Mesenchymal stem cell (in vitro differentiated cells and primary cell): ENCODE data around the gene PDPR.
"Not testable (repeated sequence)": the region's sequence is repeated elsewhere in the genome, so short reads cannot be mapped to it uniquely, and the experiment has no call there.

Source experiments
- DNase-seq: peaks from one replicate; pipeline ENCODE4 v3.0.0-alpha.2; 2013
- H2AFZ ChIP-seq: one replicate; pipeline ENCODE4 v1.6.1; 2013; ENCODE audit warnings: low read depth, mild to moderate bottlenecking, control low read depth, inconsistent platforms, low read length, moderate library complexity
- H2AK5ac ChIP-seq: 2 replicates; pipeline ENCODE4 v1.6.1; 2013; ENCODE audit warnings: low read length, moderate library complexity, mild to moderate bottlenecking, inconsistent platforms; ENCODE audit not compliant: severe bottlenecking
- H2BK120ac ChIP-seq: one replicate; pipeline ENCODE4 v1.6.1; 2013; ENCODE audit warnings: low read depth, mild to moderate bottlenecking, inconsistent platforms, low read length, moderate library complexity
- H2BK12ac ChIP-seq, 2 experiments: one replicate each; pipeline ENCODE4 v1.6.1; 2013; ENCODE audit warnings: inconsistent platforms in 2 of 2, low read length in 2 of 2, mild to moderate bottlenecking in 2 of 2, moderate library complexity in 2 of 2, control low read depth in 1 of 2
- H2BK15ac ChIP-seq: one replicate; pipeline ENCODE4 v1.6.1; 2013; ENCODE audit warnings: mild to moderate bottlenecking, low read depth, inconsistent platforms; ENCODE audit not compliant: poor library complexity, severe bottlenecking
- H2BK5ac ChIP-seq: 2 replicates; pipeline ENCODE4 v1.6.1; 2013; ENCODE audit warnings: low read depth, mild to moderate bottlenecking, low read length, control low read depth, inconsistent platforms; ENCODE audit not compliant: poor library complexity, severe bottlenecking
- H3K14ac ChIP-seq, 2 experiments: one replicate each; pipeline ENCODE4 v1.6.1; 2013; ENCODE audit warnings: inconsistent platforms in 2 of 2, low read length in 2 of 2, control low read depth in 1 of 2, mild to moderate bottlenecking in 1 of 2, moderate library complexity in 1 of 2
- H3K18ac ChIP-seq, 2 experiments: one replicate each; pipeline ENCODE4 v1.6.1; 2013; ENCODE audit warnings: inconsistent platforms in 2 of 2, low read length in 2 of 2, control low read depth in 1 of 2, low read depth in 1 of 2, mild to moderate bottlenecking in 1 of 2
- H3K23ac ChIP-seq, 2 experiments: one replicate each; pipeline ENCODE4 v1.6.1; 2013; ENCODE audit warnings: inconsistent platforms in 2 of 2, low read length in 2 of 2, mild to moderate bottlenecking in 2 of 2, moderate library complexity in 2 of 2, control low read depth in 1 of 2
- H3K27ac ChIP-seq: 2 replicates; pipeline ENCODE4 v1.5.1; 2013; ENCODE audit warnings: mild to moderate bottlenecking, moderate library complexity, low read length, control low read depth, inconsistent platforms; ENCODE audit not compliant: poor library complexity, severe bottlenecking
- H3K27me3 ChIP-seq, 2 experiments: 2 replicates each; pipeline versions ENCODE4 v1.6.1 to v1.7.0; 2013; ENCODE audit warnings: low read length in 2 of 2, mild to moderate bottlenecking in 2 of 2, moderate library complexity in 2 of 2, control low read depth in 1 of 2, inconsistent platforms in 1 of 2; ENCODE audit not compliant: control insufficient read depth in 1 of 2, insufficient read depth in 1 of 2
- H3K36me3 ChIP-seq, 2 experiments: 2 replicates each; pipeline versions ENCODE4 v1.6.1 to v1.7.0; 2013; ENCODE audit warnings: low read length in 2 of 2, control low read depth in 1 of 2, inconsistent platforms in 1 of 2, low read depth in 1 of 2, mild to moderate bottlenecking in 1 of 2; ENCODE audit not compliant: insufficient read depth in 2 of 2, control insufficient read depth in 1 of 2
- H3K4ac ChIP-seq, 2 experiments: one replicate each; pipeline ENCODE4 v1.6.1; 2013; ENCODE audit warnings: inconsistent platforms in 2 of 2, low read length in 2 of 2, mild to moderate bottlenecking in 2 of 2, moderate library complexity in 2 of 2, control low read depth in 1 of 2, low read depth in 1 of 2
- H3K4me1 ChIP-seq: 2 replicates; pipeline ENCODE4 v1.6.1; 2013; ENCODE audit warnings: low read depth, low read length, control low read depth; ENCODE audit not compliant: control insufficient read depth, insufficient read depth
- H3K4me2 ChIP-seq: 2 replicates; pipeline ENCODE4 v1.6.1; 2013; ENCODE audit warnings: low read length, mild to moderate bottlenecking, inconsistent platforms; ENCODE audit not compliant: poor library complexity, severe bottlenecking
- H3K4me3 ChIP-seq, 2 experiments: 2 replicates each; pipeline versions ENCODE4 v1.5.1 to v1.7.0; 2013; ENCODE audit warnings: low read length in 2 of 2, mild to moderate bottlenecking in 2 of 2, control low read depth in 1 of 2, low read depth in 1 of 2; ENCODE audit not compliant: insufficient read depth in 1 of 2
- H3K79me1 ChIP-seq: replicated peaks from 2 replicates; pipeline ENCODE4 v1.6.1; 2013; ENCODE audit warnings: mild to moderate bottlenecking, control low read depth, low read length, inconsistent platforms; ENCODE audit not compliant: poor library complexity, severe bottlenecking
- H3K9ac ChIP-seq: 2 replicates; pipeline ENCODE4 v1.7.0; 2013; ENCODE audit warnings: mild to moderate bottlenecking, low read length, moderate library complexity
- H3K9me3 ChIP-seq: 2 replicates; pipeline ENCODE4 v1.7.0; 2013; ENCODE audit warnings: mild to moderate bottlenecking, low read length; ENCODE audit not compliant: control insufficient read depth
- H4K8ac ChIP-seq: one replicate; pipeline ENCODE4 v1.6.1; 2013; ENCODE audit warnings: inconsistent platforms, mild to moderate bottlenecking, low read length, moderate library complexity
- H4K91ac ChIP-seq: one replicate; pipeline ENCODE4 v1.6.1; 2013; ENCODE audit warnings: mild to moderate bottlenecking, low read length, inconsistent platforms
- WGBS: methylation state at CpG from one replicate; pipeline ENCODE4 v1.1.7; 2013; ENCODE audit warnings: mixed read lengths; 5-methylcytosine and 5-hydroxymethylcytosine counted together

The PDPR gene

DNA sequence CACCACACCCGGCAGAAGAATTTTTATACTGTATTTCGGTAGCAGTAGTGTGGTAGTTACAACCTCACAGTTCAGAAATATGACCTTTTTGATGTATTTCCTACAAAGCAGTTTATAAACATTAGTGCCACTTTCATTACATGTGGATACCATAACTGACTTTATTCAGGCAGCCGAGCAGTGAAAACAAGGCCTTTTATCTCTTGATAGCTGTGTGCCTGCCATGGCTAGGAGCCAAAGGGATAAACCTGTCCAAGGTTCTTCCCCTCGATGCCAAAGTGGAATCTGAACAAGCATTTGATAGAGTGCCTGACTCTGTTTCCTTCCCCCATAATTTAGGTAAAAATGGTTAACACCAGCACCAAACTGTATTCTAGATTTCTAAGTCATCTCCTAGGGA, 23.0 kb upstream of the PDPR start:
- H2BK120ac ChIP-seq, H3K18ac ChIP-seq, H3K27me3 ChIP-seq, H3K4me1 ChIP-seq, H3K27ac ChIP-seq, H3K4me2 ChIP-seq, H3K79me1 ChIP-seq, H3K4ac ChIP-seq, DNase-seq, H3K36me3 ChIP-seq, H3K14ac ChIP-seq, H3K23ac ChIP-seq, H3K9me3 ChIP-seq, H3K4me3 ChIP-seq, H2AFZ ChIP-seq, H2BK15ac ChIP-seq, H2BK12ac ChIP-seq, H2AK5ac ChIP-seq, H3K9ac ChIP-seq, H4K91ac ChIP-seq, H2BK5ac ChIP-seq, H4K8ac ChIP-seq: not testable (repeated sequence)
- no CpG with 5 or more reads among the region's 4 CpGs for WGBS

- not testable (repeated sequence) for H3K4me3 ChIP-seq, H3K27ac ChIP-seq, H3K36me3 ChIP-seq, H3K23ac ChIP-seq, H3K4me2 ChIP-seq, H3K14ac ChIP-seq, H2BK5ac ChIP-seq, H2BK120ac ChIP-seq, H3K79me1 ChIP-seq, H3K9me3 ChIP-seq, H2BK15ac ChIP-seq, DNase-seq, H3K27me3 ChIP-seq, H3K9ac ChIP-seq, H4K8ac ChIP-seq, H4K91ac ChIP-seq, H2AFZ ChIP-seq, H2AK5ac ChIP-seq, H2BK12ac ChIP-seq, H3K4me1 ChIP-seq, H3K18ac ChIP-seq, H3K4ac ChIP-seq
- WGBS, result no CpG with 5 or more reads among the region's 1 CpG
These were observed 20.0 kb upstream of the PDPR start for GRCh38 chr16:70094096-70094495.

DNA sequence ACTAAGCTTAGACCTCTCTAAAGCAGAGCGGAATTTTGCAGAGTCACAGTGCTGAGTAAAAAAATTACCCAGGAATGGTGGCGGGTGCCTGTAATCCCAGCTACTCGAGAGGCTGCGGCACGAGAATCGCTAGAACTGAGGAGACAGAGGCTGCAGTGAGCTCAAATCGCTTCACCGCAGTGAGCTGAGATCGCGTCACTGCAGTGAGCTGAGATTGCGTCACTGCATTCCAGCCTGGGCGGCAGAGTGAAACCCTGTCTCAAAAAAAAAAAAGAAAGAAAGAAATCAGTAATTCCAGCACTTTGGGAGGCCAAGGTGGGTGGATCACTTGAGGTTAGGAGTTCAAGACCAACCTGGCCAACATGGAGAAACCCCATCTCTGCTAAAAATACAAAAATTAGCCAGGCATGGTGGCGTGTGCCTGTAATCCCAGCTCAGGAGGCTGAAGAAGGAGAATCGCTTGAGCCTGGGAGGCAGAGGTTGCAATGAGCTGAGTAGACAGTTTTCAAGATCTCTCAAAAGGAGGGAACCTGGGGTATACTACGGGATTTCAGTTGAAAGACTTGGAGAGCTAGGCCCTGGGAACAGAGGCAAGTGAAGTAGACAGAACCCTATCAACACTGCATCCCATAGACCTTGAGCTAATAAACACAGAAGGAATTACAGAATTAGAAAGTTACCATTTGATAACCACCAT, 4.4 kb upstream of the PDPR start:
- not testable (repeated sequence) for H3K18ac ChIP-seq, H2BK5ac ChIP-seq, H3K9me3 ChIP-seq, H2BK120ac ChIP-seq, H3K14ac ChIP-seq, H3K4me1 ChIP-seq, H2BK15ac ChIP-seq, H3K27ac ChIP-seq, H3K4ac ChIP-seq, H3K4me3 ChIP-seq, H3K36me3 ChIP-seq, H2BK12ac ChIP-seq, H3K79me1 ChIP-seq, H3K23ac ChIP-seq, H4K8ac ChIP-seq, H2AK5ac ChIP-seq, H3K27me3 ChIP-seq, H2AFZ ChIP-seq, H4K91ac ChIP-seq, H3K9ac ChIP-seq, H3K4me2 ChIP-seq
- WGBS, result 91% methylated on average over 14 of the region's 15 CpGs
- peak; percentile 40 for DNase-seq

GRCh38 chr16:70112162-70112561, 2.0 kb upstream of the PDPR start:
- not testable (repeated sequence) for H3K27me3 ChIP-seq, H3K18ac ChIP-seq, H3K4me1 ChIP-seq, H3K79me1 ChIP-seq, H3K4me2 ChIP-seq, H3K4me3 ChIP-seq, H3K9ac ChIP-seq, H4K91ac ChIP-seq, H2AFZ ChIP-seq, H3K27ac ChIP-seq, H3K36me3 ChIP-seq, H3K23ac ChIP-seq, H3K4ac ChIP-seq, H2BK12ac ChIP-seq, H3K14ac ChIP-seq, H2BK15ac ChIP-seq, H3K9me3 ChIP-seq, DNase-seq, H2AK5ac ChIP-seq, H2BK5ac ChIP-seq, H4K8ac ChIP-seq, H2BK120ac ChIP-seq
- no CpG with 5 or more reads among the region's 6 CpGs for WGBS
